K562 (cell line): ENCODE results near the gene YY1AP1. TPM values are rescaled to one million over a fixed set of nuclear protein-coding genes. Genes with fewer than 3 reads are reported as not detected.
"Not testable (repeated sequence)": the region's sequence is repeated elsewhere in the genome, so short reads cannot be mapped to it uniquely, and the experiment has no call there.

Experiments used
- ATAC-seq: fragments of 200-7000 bp; cut with Tn5 transposase; 3 replicates; pipeline ENCODE4 v1.9.1; 2020; ENCODE audit warnings: moderate library complexity
- BruUV-seq: library from RNA; stranded (reverse); fragments of 400-500 nt; replicated peaks from 2 replicates; lab custom pipeline; 2021; lab: Mats Ljungman, UMichigan
- CTCF ChIA-PET: fragments of 300-600 bp; formaldehyde crosslinking; extraction: SDS; loops from one replicate; lab custom pipeline; 2021; ENCODE audit warnings: low intra/inter-chr PET ratio; lab: Yijun Ruan, JAX
- POLR2A ChIA-PET: fragments of 300-600, 350-650 bp; sonication (Branson Sonifier 250); formaldehyde crosslinking; extraction: SDS; loops from one replicate; lab custom pipeline; 2021; ENCODE audit warnings: antibody characterized with exemption, inconsistent platforms; lab: Yijun Ruan, JAX
- DNase-seq, 4 experiments: peaks; one replicate each; pipeline versions ENCODE4 v3.0.0 to v3.0.0-alpha.2; 2011 to 2018; ENCODE audit warnings: low spot score in 3 of 4, mixed read lengths in 3 of 4; ENCODE audit errors: extremely low read depth in 1 of 4
- FAIRE-seq: peaks from 2 replicates; lab custom pipeline; 2011; peaks lifted over from hg19 to GRCh38; lab: Jason Lieb, UNC
- H2AFZ ChIP-seq: 2 replicates; pipeline ENCODE4 v1.6.0; 2011; ENCODE audit warnings: low read depth, low read length, control low read depth, inconsistent platforms
- H3K27ac ChIP-seq: fragments of 200-600 bp; 3 replicates; pipeline ENCODE4 v1.8.0; 2011; ENCODE audit warnings: low read depth, mild to moderate bottlenecking, control low read depth, inconsistent platforms, low read length, moderate library complexity, mixed read lengths; ENCODE audit errors: extremely low read depth
- H3K27me3 ChIP-seq, 2 experiments: fragments of 300-600 bp in 1 of 2; 2 replicates in 1 of 2; 3 replicates in 1 of 2; pipeline versions ENCODE4 v1.6.0 to v1.8.0; 2011; ENCODE audit warnings: inconsistent platforms in 2 of 2, low read length in 2 of 2, mild to moderate bottlenecking in 1 of 2, mixed read lengths in 1 of 2, moderate library complexity in 1 of 2; ENCODE audit not compliant: control insufficient read depth in 2 of 2, insufficient read depth in 2 of 2
- H3K36me3 ChIP-seq: fragments of 300-600 bp; 3 replicates; pipeline ENCODE4 v1.8.0; 2011; ENCODE audit warnings: mild to moderate bottlenecking, low read length, inconsistent platforms; ENCODE audit not compliant: control insufficient read depth, insufficient read depth
- H3K4me1 ChIP-seq, 2 experiments: fragments of 200-600 bp in 1 of 2; replicated peaks in 1 of 2; 2 replicates in 1 of 2; 3 replicates in 1 of 2; pipeline versions ENCODE4 v1.5.1 to v1.8.0; 2011; ENCODE audit warnings: inconsistent platforms in 2 of 2, low read length in 2 of 2, mild to moderate bottlenecking in 1 of 2, mixed read lengths in 1 of 2, moderate library complexity in 1 of 2; ENCODE audit not compliant: control insufficient read depth in 2 of 2, insufficient read depth in 2 of 2
- H3K4me2 ChIP-seq: 2 replicates; pipeline ENCODE4 v1.6.1; 2011; ENCODE audit warnings: low read length, control low read depth, inconsistent platforms, mixed read lengths; ENCODE audit not compliant: insufficient read depth
- H3K4me3 ChIP-seq: fragments of 200-600 bp; sonication (generic), shearing (Covaris generic); 2 replicates; pipeline ENCODE4 v1.5.1; 2016; ENCODE audit warnings: control low read depth, inconsistent platforms
- H3K79me2 ChIP-seq: fragments of 200-600 bp; 3 replicates; pipeline ENCODE4 v1.8.0; 2011; ENCODE audit warnings: low read length, inconsistent platforms; ENCODE audit not compliant: control insufficient read depth, insufficient read depth
- H3K9ac ChIP-seq, 2 experiments: 2 replicates each; pipeline versions ENCODE4 v1.6.0 to v1.6.1; 2011; ENCODE audit warnings: low read depth in 2 of 2, low read length in 2 of 2, control low read depth in 1 of 2, inconsistent platforms in 1 of 2, mild to moderate bottlenecking in 1 of 2, mixed read lengths in 1 of 2; ENCODE audit not compliant: insufficient read depth in 1 of 2
- H3K9me1 ChIP-seq: one replicate; pipeline ENCODE4 v1.6.0; 2011; ENCODE audit warnings: inconsistent platforms, mild to moderate bottlenecking, low read length, moderate library complexity; ENCODE audit not compliant: control insufficient read depth, insufficient read depth
- H3K9me3 ChIP-seq: replicated peaks from 2 replicates; pipeline ENCODE4 v1.5.1; 2011; ENCODE audit warnings: low read depth, low read length, inconsistent platforms; ENCODE audit not compliant: control insufficient read depth, insufficient read depth
- H4K20me1 ChIP-seq: replicated peaks from 2 replicates; pipeline ENCODE4 v1.6.1; 2011; ENCODE audit warnings: low read length, inconsistent platforms, mixed read lengths; ENCODE audit not compliant: control insufficient read depth, insufficient read depth
- E2F3 ChIP-seq: fragments of 250-450 bp; sonication (Bioruptor Pico); IDR thresholded peaks from 2 replicates; pipeline ENCODE4 v1.4.0; 2020; ENCODE audit warnings: mild to moderate bottlenecking
- E2F5 ChIP-seq: sonication (generic); formaldehyde crosslinking; IDR thresholded peaks from 2 replicates; pipeline ENCODE4 v1.8.0; 2022; ENCODE audit warnings: mild to moderate bottlenecking, missing genetic modification reagents
- ETV5 ChIP-seq: sonication (generic); formaldehyde crosslinking; IDR thresholded peaks from 2 replicates; pipeline ENCODE4 v1.4.0; 2020; ENCODE audit warnings: low read depth, mild to moderate bottlenecking, missing genetic modification reagents
- FOXP4 ChIP-seq: sonication (generic); formaldehyde crosslinking; IDR thresholded peaks from 2 replicates; pipeline ENCODE4 v1.8.0; 2022; ENCODE audit warnings: mild to moderate bottlenecking, missing genetic modification reagents, borderline replicate concordance
- GTF2E2 ChIP-seq: fragments of 200-800 bp; sonication (Bioruptor generic); IDR thresholded peaks from 2 replicates; pipeline ENCODE4 v1.6.1; 2016; ENCODE audit warnings: missing genetic modification characterization, missing compliant biosample characterization
- HBP1 ChIP-seq: fragments of 450-650 bp; formaldehyde crosslinking; IDR thresholded peaks from 2 replicates; pipeline ENCODE4 v1.4.0; 2022; ENCODE audit warnings: missing genetic modification characterization
- LCOR ChIP-seq: sonication (generic); formaldehyde crosslinking; IDR thresholded peaks from 2 replicates; pipeline ENCODE4 v1.8.0; 2022; ENCODE audit warnings: mild to moderate bottlenecking, missing genetic modification reagents
- NFRKB ChIP-seq: fragments of 450-650 bp; IDR thresholded peaks from 2 replicates; pipeline ENCODE4 v1.6.1; 2016; ENCODE audit warnings: low read depth
- NR2C2 ChIP-seq, 2 experiments: fragments of 200-800 bp in 1 of 2; sonication (Bioruptor generic) in 1 of 2; sonication (generic) in 1 of 2; formaldehyde crosslinking in 1 of 2; IDR thresholded peaks; 2 replicates each; pipeline versions ENCODE4 v1.6.1 to v1.8.0; 2016 to 2022; ENCODE audit warnings: mild to moderate bottlenecking in 1 of 2, missing compliant biosample characterization in 1 of 2, missing genetic modification characterization in 1 of 2, missing genetic modification reagents in 1 of 2
- SMARCE1 ChIP-seq: fragments of 450-650 bp; IDR thresholded peaks from 2 replicates; pipeline ENCODE4 v1.7.1; 2016; ENCODE audit warnings: mild to moderate bottlenecking
- ZFP91 ChIP-seq: sonication (generic); formaldehyde crosslinking; IDR thresholded peaks from 2 replicates; pipeline ENCODE4 v1.8.0; 2022; ENCODE audit warnings: mild to moderate bottlenecking, missing genetic modification reagents
- WGBS: fragments of 100-300 bp; shearing (Covaris generic); methylation state at CpG from one replicate; pipeline ENCODE4 v1.1.6; 2016; ENCODE audit warnings: low coverage, mixed read lengths; ENCODE audit not compliant: insufficient coverage; ENCODE audit errors: missing lambda C conversion rate; 5-methylcytosine and 5-hydroxymethylcytosine counted together
- in situ Hi-C: fragments of 300-500 bp; cut with MboI; formaldehyde crosslinking; loops from 4 replicates; pipeline ENCODE4 v1.15.0; 2018; ENCODE audit warnings: inconsistent platforms, mixed read lengths
- intact Hi-C: fragments of 100-400 bp; cut with micrococcal nuclease; formaldehyde crosslinking; loops from 2 replicates; pipeline ENCODE4 v1.14.2; 2022
- polyA plus RNA-seq, 8 experiments: library from polyadenylated mRNA; depleted of rRNA in 4 of 8; stranded (reverse) in 5 of 8; unstranded in 3 of 8; fragments of >200 nt; fragmentation: Nextera tagmentation in 2 of 8; fragmentation: Illumina TruSeq in 1 of 8; extraction: Ambion mirVana in 2 of 8; extraction: Trizol in 1 of 8; gene quantifications; 2 replicates each; pipeline versions ENCODE4 v1.2.1 to v1.2.3, GENCODE V29; 2011 to 2014; ENCODE audit warnings: inconsistent platforms in 1 of 8, missing spikeins in 1 of 8
- total RNA-seq, 7 experiments: library from RNA; depleted of rRNA in 6 of 7; stranded (reverse); fragments of >200 nt in 6 of 7; fragmentation: Illumina TruSeq in 2 of 7; extraction: Trizol in 2 of 7; gene quantifications; 2 replicates each; pipeline versions ENCODE4 v1.2.1 to v1.2.3, GENCODE V29; 2011 to 2021; ENCODE audit warnings: low replicate concordance in 1 of 7

The YY1AP1 gene
- total and polyA plus RNA-seq, 9 of the 15 experiments (the other 6 are each of a cell fraction or from before 2014, with no cell fraction given), result 18.4 to 90.7 (median 42.9) TPM

- Histone ChIP-seq H3K9ac (peak overlapping the region; percentile 98 to 100), H3K36me3 (peaks cover 46% of the 10 kb centered on the region), H3K27ac (peak overlapping the region; percentile 100), H3K4me1 (peaks cover 16 to 19% of the 10 kb centered on the region in 2 experiments; a peak in 4 of 5 replicates), H3K4me2 (peak overlapping the region; percentile 96), H3K4me3 (peak overlapping the region; percentile 94), H3K9me3 (peaks cover 12% of the 10 kb centered on the region), H2AFZ (peak overlapping the region; percentile 100), H3K79me2 (peaks cover 95% of the 10 kb centered on the region)
- POLR2A ChIA-PET, result interaction anchor here (0.6 to 1.0 kb wide), 3 partner anchors 11 to 824 kb away, joined by 3 to 4 read pairs (median 4); no protein-coding TSS in a partner anchor
- intact Hi-C loops; in situ Hi-C loops; H3K9me1 ChIP-seq; BruUV-seq; H3K27me3 ChIP-seq; H4K20me1 ChIP-seq; FAIRE-seq; DNase-seq; CTCF ChIA-PET; TF ChIP-seq NR2C2 (tag; IDR thresholded peaks at IDR 0.05): not testable (repeated sequence)
- 1% methylated on average over 23 of the region's 35 CpGs for WGBS
- peak; percentile 46 for ATAC-seq
- TF ChIP-seq NFRKB (peak; percentile 73; the same call in 1 of the 2 replicates), NR2C2 (CRISPR knock-in tag; IDR thresholded peaks at IDR 0.05) (peak; percentile 72; the same call in 1 of the 2 replicates), FOXP4 (CRISPR knock-in tag) (0 out of 2 replicates have a peak, but pooled peaks have one; percentile 39), GTF2E2 (tag) (0 out of 2 replicates have a peak, but pooled peaks have one; percentile 6), ZFP91 (CRISPR knock-in tag) (0 out of 2 replicates have a peak, but pooled peaks have one; percentile 53), ETV5 (CRISPR knock-in tag) (0 out of 2 replicates have a peak, but pooled peaks have one; percentile 55), E2F5 (CRISPR knock-in tag) (peak; percentile 75; the same call in 1 of the 2 replicates), E2F3 (CRISPR knock-in tag) (0 out of 2 replicates have a peak, but pooled peaks have one; percentile 31), HBP1 (CRISPR knock-in tag) (0 out of 2 replicates have a peak, but pooled peaks have one; percentile 8), SMARCE1 (0 out of 2 replicates have a peak, but pooled peaks have one; percentile 14), LCOR (CRISPR knock-in tag) (peak; percentile 62; the same call in 1 of the 2 replicates)
These were observed 760 bp downstream of the YY1AP1 start for GRCh38 chr1:155687705-155688323.
